ENCODE data around the gene DNM3.

The DNM3 gene

GRCh38 chr1:171973421-171973820 lies 132.1 kb downstream of the DNM3 start:
- DNase-seq (ENCODE audit: low read depth in 2 of 2), result no peak

GRCh38 chr1:171981303-171981702 lies 140.0 kb downstream of the DNM3 start:
- DNase-seq (ENCODE audit: low read depth in 2 of 2), result no peak

GRCh38 chr1:171983584-171983983 lies 142.3 kb downstream of the DNM3 start:
- no peak for DNase-seq (ENCODE audit: low read depth in 2 of 2)

GRCh38 chr1:171984262-171984661 lies 143.0 kb downstream of the DNM3 start:
- DNase-seq (ENCODE audit: low read depth in 2 of 2), result no peak

GRCh38 chr1:171984850-171985485 lies 143.7 kb downstream of the DNM3 start:
- no peak for DNase-seq (ENCODE audit: low read depth in 2 of 2)

- DNase-seq (ENCODE audit: low read depth in 2 of 2), result no peak
Observed at GRCh38 chr1:171985639-171986038, 144.3 kb downstream of the DNM3 start.

GRCh38 chr1:171988243-171988885 lies 147.1 kb downstream of the DNM3 start:
- no peak for DNase-seq (ENCODE audit: low read depth in 2 of 2)

GRCh38 chr1:171990371-171990770 lies 149.1 kb downstream of the DNM3 start:
- no peak for DNase-seq (ENCODE audit: low read depth in 2 of 2)

- no peak for DNase-seq (ENCODE audit: low read depth in 2 of 2)
Observed at GRCh38 chr1:171994293-171994692, 153.0 kb downstream of the DNM3 start.

GRCh38 chr1:171995573-171995972 lies 154.3 kb downstream of the DNM3 start:
- DNase-seq (ENCODE audit: low read depth in 2 of 2), result no peak

- no peak for DNase-seq (ENCODE audit: low read depth in 2 of 2)
Observed at GRCh38 chr1:171997936-171998335, 156.6 kb downstream of the DNM3 start.

- DNase-seq (ENCODE audit: low read depth in 2 of 2), result no peak
Observed at GRCh38 chr1:171998711-171999110, 157.4 kb downstream of the DNM3 start.

- no peak for DNase-seq (ENCODE audit: low read depth in 2 of 2)
Observed at GRCh38 chr1:171999756-172000155, 158.5 kb downstream of the DNM3 start.

- no peak for DNase-seq (ENCODE audit: low read depth in 2 of 2)
Observed at GRCh38 chr1:172001288-172001687, 160.0 kb downstream of the DNM3 start.

GRCh38 chr1:172002725-172003345 lies 161.5 kb downstream of the DNM3 start:
- peak in 1 of 2 donors; percentile 7 for DNase-seq (ENCODE audit: low read depth in 2 of 2)

GRCh38 chr1:172003766-172004530 lies 162.7 kb downstream of the DNM3 start:
- DNase-seq (ENCODE audit: low read depth in 2 of 2), result no peak

GRCh38 chr1:172004671-172005070 lies 163.4 kb downstream of the DNM3 start:
- no peak for DNase-seq (ENCODE audit: low read depth in 2 of 2)

GRCh38 chr1:172005856-172006255 lies 164.6 kb downstream of the DNM3 start:
- DNase-seq (ENCODE audit: low read depth in 2 of 2), result no peak

GRCh38 chr1:172006660-172007059 lies 165.4 kb downstream of the DNM3 start:
- no peak for DNase-seq (ENCODE audit: low read depth in 2 of 2)

- DNase-seq (ENCODE audit: low read depth in 2 of 2), result no peak
Observed at GRCh38 chr1:172018727-172019311, 177.5 kb downstream of the DNM3 start.

- no peak for DNase-seq (ENCODE audit: low read depth in 2 of 2)
Observed at GRCh38 chr1:172019976-172020375, 178.7 kb downstream of the DNM3 start.

- DNase-seq (ENCODE audit: low read depth in 2 of 2), result no peak
Observed at GRCh38 chr1:172024516-172024915, 183.2 kb downstream of the DNM3 start.
